ACC112 (cell line): ENCODE measurements around the gene DUSP9.
"Not testable (repeated sequence)": the region's sequence is repeated elsewhere in the genome, so short reads cannot be mapped to it uniquely, and the experiment has no call there.

Experiments used
- H2AFZ ChIP-seq: fragments of 200-600 bp; sonication (generic); one replicate; pipeline ENCODE4 v1.6.0; 2017; ENCODE audit warnings: antibody characterized with exemption, low read length; ENCODE audit not compliant: unreplicated experiment
- H3K27ac ChIP-seq: fragments of 200-600 bp; sonication (generic); 2 replicates; pipeline ENCODE4 v1.5.1; 2014; ENCODE audit warnings: low read depth, mild to moderate bottlenecking, antibody characterized with exemption, low read length, moderate library complexity
- H3K27me3 ChIP-seq: fragments of 200-600 bp; sonication (generic); 2 replicates; pipeline ENCODE4 v1.6.1; 2014; ENCODE audit warnings: mild to moderate bottlenecking, antibody characterized with exemption, low read length, moderate library complexity, mixed read lengths; ENCODE audit not compliant: insufficient read depth
- H3K36me3 ChIP-seq: fragments of 200-600 bp; sonication (generic); 2 replicates; pipeline ENCODE4 v1.6.1; 2016; ENCODE audit warnings: mild to moderate bottlenecking, antibody characterized with exemption, low read length, moderate library complexity, mixed read lengths; ENCODE audit not compliant: insufficient read depth
- H3K4me1 ChIP-seq: fragments of 200-600 bp; sonication (generic); one replicate; pipeline ENCODE4 v1.6.1; 2016; ENCODE audit warnings: low read length, mixed read lengths; ENCODE audit not compliant: insufficient read depth, unreplicated experiment, control insufficient read depth
- H3K4me3 ChIP-seq: fragments of 200-600 bp; sonication (generic); 2 replicates; pipeline ENCODE4 v1.5.1; 2014; ENCODE audit warnings: mild to moderate bottlenecking, low read depth, low read length
- H3K79me2 ChIP-seq: fragments of 200-600 bp; sonication (generic); one replicate; pipeline ENCODE4 v1.6.0; 2016; ENCODE audit warnings: low read length; ENCODE audit not compliant: control insufficient read depth, unreplicated experiment, insufficient read depth

The DUSP9 gene

DNA sequence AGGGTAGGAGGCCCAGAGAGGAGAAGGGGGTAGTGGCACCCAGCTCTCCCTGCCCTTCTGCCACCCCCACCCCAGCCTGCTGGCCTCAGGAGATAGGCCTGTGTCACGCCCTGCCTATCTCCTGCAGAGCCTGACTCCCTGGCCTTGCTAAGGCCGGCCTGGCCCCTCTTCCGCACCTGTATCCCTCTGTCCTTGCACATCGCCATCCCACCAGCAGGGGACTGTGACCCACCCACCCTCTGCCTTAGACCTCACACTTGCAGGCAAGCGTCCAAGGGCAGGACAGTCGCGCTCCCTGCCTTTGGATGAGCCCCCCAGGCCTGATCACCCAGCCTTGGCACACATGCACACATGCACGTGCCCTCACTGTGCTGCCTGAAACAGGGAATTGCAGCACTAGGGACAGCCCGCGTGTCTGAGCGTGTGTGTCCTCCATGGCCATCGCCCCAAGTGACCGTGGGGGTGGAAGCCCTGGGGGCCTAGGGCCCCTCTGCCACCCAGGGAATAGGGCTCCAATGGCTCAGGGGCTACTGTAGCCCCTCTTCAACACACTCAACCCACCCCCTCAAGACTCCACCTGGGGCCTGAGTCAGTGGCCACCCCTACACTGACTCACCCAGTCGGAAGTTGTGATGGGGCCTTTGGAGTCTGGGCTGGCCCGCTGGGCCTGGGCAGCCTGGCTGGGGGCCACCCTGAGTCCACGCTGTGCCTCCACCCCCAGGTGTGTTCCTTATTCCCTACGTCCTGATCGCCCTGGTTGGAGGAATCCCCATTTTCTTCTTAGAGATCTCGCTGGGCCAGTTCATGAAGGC lies 42.9 kb downstream of the DUSP9 start:
- no peaks in the 10 kb centered on the region for H3K36me3 ChIP-seq
- peak overlapping the region; percentile 43; the same call in 1 of the 2 replicates for H3K4me3 ChIP-seq
- H3K27ac ChIP-seq = no peak overlapping the region
- H3K79me2 ChIP-seq = no peaks in the 10 kb centered on the region
- no peak overlapping the region for H2AFZ ChIP-seq
- H3K4me1 ChIP-seq = peaks cover 3% of the 10 kb centered on the region
- H3K27me3 ChIP-seq = no peaks in the 10 kb centered on the region

DNA sequence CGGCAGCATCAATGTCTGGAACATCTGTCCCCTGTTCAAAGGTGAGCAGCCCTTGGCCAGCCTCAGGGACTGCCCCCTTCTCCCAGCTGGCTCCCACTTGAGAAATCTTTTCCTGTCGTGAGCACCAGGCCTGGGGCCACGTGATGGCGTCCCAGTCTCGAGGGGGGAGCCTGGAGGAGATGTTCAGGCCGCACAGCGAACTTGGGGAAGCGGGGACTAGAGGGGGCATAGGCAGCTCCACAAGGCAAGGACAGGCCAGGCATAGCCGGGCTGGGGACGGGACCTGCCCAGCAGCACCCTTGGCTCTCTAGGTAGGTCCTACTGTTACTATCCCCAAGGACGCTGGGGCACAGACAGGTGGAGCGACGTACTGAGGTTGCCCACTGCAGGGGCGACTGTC lies 43.5 kb downstream of the DUSP9 start:
- Histone ChIP-seq H3K79me2 (no peaks in the 10 kb centered on the region), H3K36me3 (no peaks in the 10 kb centered on the region), H3K4me3 (no peak overlapping the region), H3K27ac (no peak overlapping the region), H3K4me1 (peaks cover 3% of the 10 kb centered on the region), H2AFZ (no peak overlapping the region), H3K27me3 (no peaks in the 10 kb centered on the region)

DNA sequence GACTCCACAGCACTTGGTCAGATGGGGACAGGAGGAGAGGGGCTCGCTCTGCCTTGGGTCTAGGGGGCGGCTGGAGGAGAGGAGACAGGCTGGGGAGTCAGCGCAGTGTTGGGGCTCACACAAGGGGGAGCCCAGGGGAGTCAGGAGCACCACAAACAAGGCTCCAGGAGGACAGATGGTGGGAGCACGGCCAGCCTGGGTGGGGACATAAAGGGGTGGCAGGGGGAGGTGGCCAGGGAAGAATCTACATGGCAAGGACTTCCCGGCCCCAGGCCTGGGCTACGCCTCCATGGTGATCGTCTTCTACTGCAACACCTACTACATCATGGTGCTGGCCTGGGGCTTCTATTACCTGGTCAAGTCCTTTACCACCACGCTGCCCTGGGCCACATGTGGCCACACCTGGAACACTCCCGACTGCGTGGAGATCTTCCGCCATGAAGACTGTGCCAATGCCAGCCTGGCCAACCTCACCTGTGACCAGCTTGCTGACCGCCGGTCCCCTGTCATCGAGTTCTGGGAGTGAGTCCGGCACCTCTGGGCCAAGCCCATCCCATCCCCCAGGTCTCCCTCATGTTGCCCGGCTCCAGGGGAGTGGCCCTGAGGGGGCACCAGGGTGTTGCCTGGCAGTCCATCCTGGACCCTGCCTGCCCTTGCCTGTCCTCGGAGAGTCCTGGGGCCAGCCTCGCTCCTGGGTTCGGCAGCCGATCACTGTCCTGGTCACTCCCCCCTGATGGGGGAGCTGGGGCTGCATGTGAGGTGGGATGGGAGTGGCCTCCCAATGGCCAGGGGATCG lies 44.2 kb downstream of the DUSP9 start:
- H3K79me2 ChIP-seq, H3K27ac ChIP-seq, H3K36me3 ChIP-seq, H3K4me3 ChIP-seq, H2AFZ ChIP-seq, H3K27me3 ChIP-seq, H3K4me1 ChIP-seq: not testable (repeated sequence)

DNA sequence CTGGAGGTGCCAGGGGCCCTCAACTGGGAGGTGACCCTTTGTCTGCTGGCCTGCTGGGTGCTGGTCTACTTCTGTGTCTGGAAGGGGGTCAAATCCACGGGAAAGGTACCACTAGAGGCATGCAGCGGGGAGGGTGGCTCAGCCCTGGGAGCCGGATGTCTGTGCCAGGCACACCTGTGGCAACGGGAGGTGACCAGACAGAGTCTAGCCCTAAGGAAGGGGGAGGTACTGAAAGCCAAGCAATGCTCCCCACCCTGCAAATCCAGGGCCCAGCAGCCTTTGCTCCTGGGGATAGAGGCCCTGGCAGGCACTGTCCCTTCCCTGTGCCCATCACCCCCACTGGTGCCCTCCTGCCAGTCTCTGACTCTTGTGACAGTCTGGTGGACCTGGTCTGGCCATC lies 45.0 kb downstream of the DUSP9 start:
- Histone ChIP-seq H3K27me3 (no peaks in the 10 kb centered on the region), H3K4me1 (peaks cover 3% of the 10 kb centered on the region), H3K79me2 (no peaks in the 10 kb centered on the region), H3K36me3 (no peaks in the 10 kb centered on the region), H3K4me3 (no peak overlapping the region), H2AFZ (no peak overlapping the region), H3K27ac (no peak overlapping the region)

DNA sequence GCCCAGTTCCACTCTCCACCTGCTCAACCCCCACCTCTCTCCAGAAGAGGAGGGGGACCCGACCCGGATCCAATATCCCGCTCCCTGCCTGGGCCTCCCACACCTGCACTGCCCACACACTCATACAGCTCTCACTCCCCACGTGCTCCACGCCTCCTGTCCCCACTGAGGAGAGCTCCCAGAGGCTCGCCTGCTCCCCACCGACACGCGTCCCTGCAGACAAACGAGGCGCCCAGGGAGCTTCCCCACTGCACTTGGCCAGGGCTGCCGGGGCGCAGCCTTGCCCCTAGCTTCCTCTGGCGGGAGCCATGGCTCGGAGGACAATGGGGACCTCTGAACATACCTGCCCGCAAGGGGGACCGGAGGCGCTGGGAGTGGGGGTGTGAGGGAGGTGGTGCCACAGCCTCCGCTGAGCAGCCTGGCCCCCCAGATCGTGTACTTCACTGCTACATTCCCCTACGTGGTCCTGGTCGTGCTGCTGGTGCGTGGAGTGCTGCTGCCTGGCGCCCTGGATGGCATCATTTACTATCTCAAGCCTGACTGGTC lies 45.7 kb downstream of the DUSP9 start:
- H2AFZ ChIP-seq = no peak overlapping the region
- no peak overlapping the region for H3K4me3 ChIP-seq
- no peaks in the 10 kb centered on the region for H3K36me3 ChIP-seq
- peaks cover 3% of the 10 kb centered on the region for H3K4me1 ChIP-seq
- H3K27ac ChIP-seq = no peak overlapping the region
- no peaks in the 10 kb centered on the region for H3K79me2 ChIP-seq
- H3K27me3 ChIP-seq = no peaks in the 10 kb centered on the region

DNA sequence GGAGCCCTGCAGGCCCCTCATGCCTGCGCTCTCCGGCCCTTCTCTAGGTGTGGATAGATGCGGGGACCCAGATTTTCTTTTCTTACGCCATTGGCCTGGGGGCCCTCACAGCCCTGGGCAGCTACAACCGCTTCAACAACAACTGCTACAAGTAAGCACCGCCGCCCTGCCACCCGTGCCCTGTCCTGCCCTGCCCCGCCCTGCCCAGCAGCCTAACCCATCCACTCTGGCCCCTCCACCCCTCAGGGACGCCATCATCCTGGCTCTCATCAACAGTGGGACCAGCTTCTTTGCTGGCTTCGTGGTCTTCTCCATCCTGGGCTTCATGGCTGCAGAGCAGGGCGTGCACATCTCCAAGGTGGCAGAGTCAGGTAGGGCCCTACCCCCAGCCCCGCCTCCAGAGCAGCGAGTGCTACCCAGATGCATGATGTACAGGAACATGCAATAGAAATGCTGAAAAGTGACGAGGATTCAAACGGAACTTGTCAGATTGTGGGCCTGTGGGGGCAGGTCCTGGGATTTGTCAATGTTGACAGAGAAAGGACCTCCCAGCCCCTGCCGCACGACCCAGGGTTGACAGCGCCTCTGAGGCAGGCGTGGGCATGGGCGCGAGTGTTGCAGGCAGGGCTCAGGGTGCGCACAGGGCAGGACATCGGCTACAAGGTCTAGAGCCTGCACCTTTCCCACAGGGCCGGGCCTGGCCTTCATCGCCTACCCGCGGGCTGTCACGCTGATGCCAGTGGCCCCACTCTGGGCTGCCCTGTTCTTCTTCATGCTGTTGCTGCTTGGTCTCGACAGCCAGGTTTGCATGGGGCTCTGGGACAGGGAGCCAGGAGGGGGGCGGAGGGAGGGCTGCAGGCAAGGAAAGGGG lies 46.4 kb downstream of the DUSP9 start:
- Histone ChIP-seq H3K27me3 (no peaks in the 10 kb centered on the region), H3K4me1 (peaks cover 3% of the 10 kb centered on the region), H2AFZ (no peak overlapping the region), H3K79me2 (no peaks in the 10 kb centered on the region), H3K27ac (no peak overlapping the region), H3K4me3 (no peak overlapping the region), H3K36me3 (no peaks in the 10 kb centered on the region)

DNA sequence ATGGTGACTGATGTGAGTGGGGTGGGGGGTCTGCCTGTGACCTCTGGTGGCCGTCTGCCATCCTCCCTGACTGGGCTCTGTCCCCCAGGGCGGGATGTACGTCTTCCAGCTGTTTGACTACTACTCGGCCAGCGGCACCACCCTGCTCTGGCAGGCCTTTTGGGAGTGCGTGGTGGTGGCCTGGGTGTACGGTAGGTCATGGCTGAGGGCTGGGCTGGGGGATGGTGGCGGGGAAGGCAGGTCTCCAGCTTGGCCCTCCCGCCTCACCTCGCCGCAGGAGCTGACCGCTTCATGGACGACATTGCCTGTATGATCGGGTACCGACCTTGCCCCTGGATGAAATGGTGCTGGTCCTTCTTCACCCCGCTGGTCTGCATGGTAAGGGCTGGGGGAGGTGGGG lies 47.3 kb downstream of the DUSP9 start:
- H3K79me2 ChIP-seq, H3K4me1 ChIP-seq, H3K27me3 ChIP-seq, H3K4me3 ChIP-seq, H3K27ac ChIP-seq, H3K36me3 ChIP-seq, H2AFZ ChIP-seq: not testable (repeated sequence)

DNA sequence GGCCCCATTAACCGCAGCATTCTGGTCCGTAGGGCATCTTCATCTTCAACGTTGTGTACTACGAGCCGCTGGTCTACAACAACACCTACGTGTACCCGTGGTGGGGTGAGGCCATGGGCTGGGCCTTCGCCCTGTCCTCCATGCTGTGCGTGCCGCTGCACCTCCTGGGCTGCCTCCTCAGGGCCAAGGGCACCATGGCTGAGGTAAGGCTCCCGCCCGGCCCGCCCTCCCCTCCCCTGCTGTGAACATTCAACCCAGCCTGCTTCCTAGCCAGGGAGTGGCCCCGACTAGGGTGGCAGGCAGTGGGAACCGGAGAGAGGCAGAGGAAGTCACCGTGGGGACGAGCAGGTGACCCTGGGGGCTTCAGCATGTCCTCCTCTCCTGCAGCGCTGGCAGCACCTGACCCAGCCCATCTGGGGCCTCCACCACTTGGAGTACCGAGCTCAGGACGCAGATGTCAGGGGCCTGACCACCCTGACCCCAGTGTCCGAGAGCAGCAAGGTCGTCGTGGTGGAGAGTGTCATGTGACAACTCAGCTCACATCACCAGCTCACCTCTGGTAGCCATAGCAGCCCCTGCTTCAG lies 47.8 kb downstream of the DUSP9 start:
- no peak overlapping the region for H3K4me3 ChIP-seq
- H3K79me2 ChIP-seq = no peaks in the 10 kb centered on the region
- H3K27ac ChIP-seq = no peak overlapping the region
- no peaks in the 10 kb centered on the region for H3K36me3 ChIP-seq
- no peak overlapping the region for H2AFZ ChIP-seq
- peaks cover 3% of the 10 kb centered on the region for H3K4me1 ChIP-seq
- H3K27me3 ChIP-seq = no peaks in the 10 kb centered on the region

DNA sequence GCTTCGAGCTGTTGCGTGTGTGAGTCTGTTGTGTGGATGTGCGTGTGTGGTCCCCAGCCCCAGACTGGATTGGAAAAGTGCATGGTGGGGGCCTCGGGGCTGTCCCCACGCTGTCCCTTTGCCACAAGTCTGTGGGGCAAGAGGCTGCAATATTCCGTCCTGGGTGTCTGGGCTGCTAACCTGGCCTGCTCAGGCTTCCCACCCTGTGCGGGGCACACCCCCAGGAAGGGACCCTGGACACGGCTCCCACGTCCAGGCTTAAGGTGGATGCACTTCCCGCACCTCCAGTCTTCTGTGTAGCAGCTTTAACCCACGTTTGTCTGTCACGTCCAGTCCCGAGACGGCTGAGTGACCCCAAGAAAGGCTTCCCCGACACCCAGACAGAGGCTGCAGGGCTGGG lies 49.1 kb downstream of the DUSP9 start:
- no peaks in the 10 kb centered on the region for H3K79me2 ChIP-seq
- H3K4me1 ChIP-seq = no peaks in the 10 kb centered on the region
- no peaks in the 10 kb centered on the region for H3K36me3 ChIP-seq
- H3K4me3 ChIP-seq = no peak overlapping the region
- no peaks in the 10 kb centered on the region for H3K27me3 ChIP-seq
- no peak overlapping the region for H2AFZ ChIP-seq
- no peak overlapping the region for H3K27ac ChIP-seq

DNA sequence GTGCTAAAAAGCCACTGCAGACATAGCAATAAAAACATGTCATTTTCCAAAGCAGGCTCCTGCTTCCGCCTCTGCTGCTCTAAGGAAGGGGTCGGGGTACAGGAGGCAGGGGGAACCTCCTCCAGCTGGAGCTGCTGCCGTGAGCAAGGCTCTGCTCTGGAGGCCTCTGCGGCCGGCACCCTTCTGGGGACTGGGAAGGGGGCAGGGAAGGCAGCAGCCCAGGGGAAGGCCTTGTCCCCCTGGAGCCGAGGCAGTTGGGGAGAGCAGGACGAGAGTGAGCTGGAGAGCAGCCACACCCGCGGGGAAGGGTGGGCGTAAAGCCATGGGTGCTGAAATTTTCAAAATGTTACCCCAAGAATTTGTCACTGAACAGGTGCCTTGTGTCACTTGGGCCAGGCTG lies 49.5 kb downstream of the DUSP9 start:
- H3K36me3 ChIP-seq, H3K79me2 ChIP-seq, H2AFZ ChIP-seq: not testable (repeated sequence)

More for the DNA sequence above, 49.5 kb downstream of the DUSP9 start:
- not testable (repeated sequence) for H3K27me3 ChIP-seq, H3K4me3 ChIP-seq, H3K4me1 ChIP-seq, H3K27ac ChIP-seq
